HG03565 (cell line): ENCODE data around the gene LAIR1.
"Not testable (repeated sequence)": the region's sequence is repeated elsewhere in the genome, so short reads cannot be mapped to it uniquely, and the experiment has no call there.

ENCODE experiments used
- ATAC-seq: cut with Tn5 transposase; IDR thresholded peaks from one replicate; pipeline ENCODE4 v1.9.1; 2021; ENCODE audit warnings: mild to moderate bottlenecking, moderate library complexity; ENCODE audit not compliant: unreplicated experiment

LAIR1 gene

GRCh38 chr19:54376610-54377285 lies 12.0 kb upstream of the LAIR1 start:
- ATAC-seq = no peak

GRCh38 chr19:54375181-54375938 lies 10.6 kb upstream of the LAIR1 start:
- ATAC-seq = not testable (repeated sequence)

DNA sequence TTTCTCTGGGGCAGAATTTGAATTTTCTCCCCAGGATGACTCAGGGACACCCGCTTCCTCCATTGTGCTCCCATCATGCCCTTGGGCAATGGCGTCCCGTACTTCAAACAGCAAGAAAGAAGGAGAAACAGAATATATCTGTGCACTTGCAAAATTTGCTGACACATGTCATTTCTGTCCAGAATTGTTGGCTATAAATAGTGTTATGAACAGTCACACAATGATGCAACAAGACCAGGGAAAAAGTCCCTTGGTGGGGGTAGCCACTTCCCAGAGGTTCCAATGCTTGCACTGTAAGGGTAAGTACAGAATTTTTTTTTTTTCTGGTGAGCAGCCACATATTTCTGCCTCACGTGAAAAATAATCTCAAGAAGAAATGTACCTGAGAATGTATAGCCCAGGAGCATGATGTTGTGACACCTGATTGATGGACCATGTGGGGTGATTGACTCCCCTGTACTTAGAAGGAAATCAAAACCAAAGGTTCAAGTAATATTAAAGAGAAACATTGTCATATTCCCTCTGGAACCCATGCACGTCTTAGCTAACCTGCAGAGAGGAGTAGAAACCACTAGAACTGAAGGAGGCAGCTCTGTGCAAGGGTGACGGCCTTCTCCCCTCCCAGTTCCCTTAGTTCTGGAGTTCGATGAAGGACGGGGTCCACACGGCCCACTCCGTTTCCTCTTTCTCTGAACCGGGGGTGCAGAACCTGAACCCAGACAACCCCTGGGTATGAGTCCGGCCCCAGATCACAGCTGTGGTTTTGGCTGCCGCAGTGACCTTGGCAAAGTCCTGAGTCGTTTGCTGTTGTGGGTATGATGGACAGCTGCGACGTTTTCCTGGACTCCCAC lies 9.3 kb upstream of the LAIR1 start:
- ATAC-seq = no peak

- ATAC-seq = not testable (repeated sequence)
Observed at GRCh38 chr19:54371453-54371852, 6.7 kb upstream of the LAIR1 start.

GRCh38 chr19:54370434-54370796 lies 5.7 kb upstream of the LAIR1 start:
- not testable (repeated sequence) for ATAC-seq

DNA sequence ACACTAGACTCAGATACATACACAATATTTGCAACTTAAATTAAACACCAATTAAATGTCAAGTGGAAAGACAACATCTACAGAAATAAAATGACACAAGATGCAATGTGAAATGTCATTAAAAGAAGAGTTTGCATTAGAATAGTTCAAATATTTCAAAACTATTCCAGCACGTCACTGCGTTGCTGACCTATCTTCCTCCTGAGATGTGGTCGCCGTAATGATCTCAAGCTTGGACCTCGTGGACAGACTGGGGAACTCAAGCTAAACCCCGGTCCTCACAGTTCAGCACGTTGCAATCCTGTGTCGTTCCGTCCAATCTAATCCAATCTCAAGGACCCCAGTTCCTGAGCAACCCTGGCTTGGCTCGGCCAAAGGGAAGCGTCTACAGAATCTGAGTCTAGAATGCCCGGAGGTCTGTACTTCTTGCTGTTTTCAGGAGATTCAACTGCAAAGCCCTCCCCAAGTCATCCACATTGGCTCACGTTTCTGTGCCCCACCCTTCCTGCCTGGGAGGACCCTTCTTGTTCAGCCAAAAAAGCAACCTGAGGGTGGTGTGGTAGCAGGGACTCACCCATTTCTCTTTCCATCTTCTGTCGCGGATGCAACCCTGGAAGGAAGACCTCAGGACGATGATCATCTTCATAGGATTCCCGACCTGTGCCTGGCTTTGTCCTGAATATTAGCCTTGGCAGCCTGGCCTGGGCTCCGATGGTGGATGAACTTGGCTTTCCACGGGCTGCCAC lies 5.1 kb upstream of the LAIR1 start:
- ATAC-seq = not testable (repeated sequence)

GRCh38 chr19:54369082-54369687 lies 4.5 kb upstream of the LAIR1 start:
- no peak for ATAC-seq

DNA sequence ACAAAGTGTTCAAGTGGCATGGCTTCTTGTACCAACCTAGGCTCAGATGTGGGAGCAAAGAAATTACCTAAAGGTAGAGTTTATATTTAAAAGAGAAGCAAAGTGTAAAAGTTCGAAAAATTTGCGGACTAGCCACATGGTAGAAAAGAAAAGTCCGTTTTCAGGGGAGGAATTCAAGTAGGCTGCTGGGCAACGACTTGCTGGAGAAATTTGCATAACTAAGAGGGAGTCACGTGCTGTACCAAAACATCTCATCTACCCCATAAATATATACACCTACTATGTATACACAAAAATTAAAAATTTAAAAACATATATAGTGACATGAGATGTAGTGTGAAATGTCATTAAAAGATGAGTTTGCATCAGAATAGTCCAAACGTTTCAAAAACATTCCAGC lies 2.1 kb upstream of the LAIR1 start:
- no peak for ATAC-seq

DNA sequence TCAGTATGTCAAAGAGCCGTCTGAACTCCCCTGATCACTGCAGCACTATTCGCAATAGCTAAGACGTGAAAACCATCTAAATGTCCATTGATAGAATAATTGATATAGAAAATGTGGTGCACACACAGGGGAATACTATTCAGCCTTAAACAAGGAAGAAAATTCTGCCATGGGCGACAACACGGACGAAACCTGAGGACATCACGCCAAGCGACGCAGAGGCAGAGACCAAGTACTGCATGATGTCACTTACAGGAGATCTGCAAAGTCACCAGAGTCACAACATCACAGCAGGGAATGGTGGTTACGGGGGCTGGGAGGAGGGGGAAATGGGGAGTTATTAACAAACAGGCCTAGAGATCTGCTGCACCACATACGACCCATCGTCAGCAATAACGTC lies 1.1 kb upstream of the LAIR1 start:
- ATAC-seq = not testable (repeated sequence)

DNA sequence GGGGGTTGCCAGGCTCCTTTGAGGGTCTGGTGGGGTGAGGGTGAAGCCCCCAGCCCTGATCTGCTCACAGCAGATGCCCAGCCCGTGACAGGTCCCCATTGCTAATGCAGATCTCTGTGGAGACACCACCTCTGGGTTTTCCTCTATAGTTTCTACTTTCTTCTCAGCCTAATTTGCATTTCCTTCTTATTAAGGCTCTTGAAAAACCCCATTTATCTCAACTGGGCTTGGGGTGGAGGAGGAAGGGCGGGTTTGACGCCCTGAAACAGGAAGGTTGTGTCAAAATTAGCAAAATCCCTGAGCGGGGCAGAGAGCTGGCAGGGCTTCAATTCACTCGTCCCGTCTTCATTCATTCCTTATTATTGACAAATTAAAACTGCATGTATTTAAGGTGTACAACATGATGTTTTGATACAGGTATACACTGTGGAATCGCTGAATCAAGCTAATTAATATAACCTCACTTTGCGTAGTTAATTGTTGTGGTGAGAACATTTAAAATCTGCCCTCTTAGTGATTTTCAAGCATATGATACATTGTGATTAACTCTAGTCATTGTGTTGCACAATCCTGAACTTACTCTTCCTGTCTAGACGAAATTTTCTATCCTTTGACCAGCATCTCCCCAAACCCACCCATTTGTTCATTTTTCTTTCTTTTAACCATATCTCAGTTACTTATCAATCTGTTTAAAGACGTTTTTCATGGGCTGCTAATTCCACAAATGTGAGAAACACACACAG lies 2.9 kb downstream of the LAIR1 start:
- ATAC-seq = not testable (repeated sequence)

GRCh38 chr19:54359149-54359820 lies 5.4 kb downstream of the LAIR1 start:
- peak; percentile 60 for ATAC-seq

DNA sequence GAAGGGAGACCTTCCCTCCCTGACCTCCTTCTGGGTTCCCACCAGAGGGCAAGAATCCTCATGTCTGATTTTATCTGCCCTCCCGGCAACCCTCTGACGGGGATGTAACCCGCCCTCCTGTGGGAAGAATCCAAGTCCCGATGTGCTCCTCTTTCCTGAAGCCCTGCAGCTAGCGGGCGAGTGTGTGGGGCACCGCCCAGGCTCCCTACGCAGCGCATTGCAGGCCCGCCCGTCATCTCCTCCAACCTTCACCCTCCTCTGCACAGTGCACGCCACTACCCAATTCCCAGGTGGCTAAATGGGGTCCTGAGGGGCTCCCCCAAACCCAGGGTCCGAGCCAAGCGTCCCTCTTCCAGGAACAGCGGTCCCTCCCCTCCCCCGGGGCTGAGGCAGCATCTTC lies 7.3 kb downstream of the LAIR1 start:
- ATAC-seq = no peak

DNA sequence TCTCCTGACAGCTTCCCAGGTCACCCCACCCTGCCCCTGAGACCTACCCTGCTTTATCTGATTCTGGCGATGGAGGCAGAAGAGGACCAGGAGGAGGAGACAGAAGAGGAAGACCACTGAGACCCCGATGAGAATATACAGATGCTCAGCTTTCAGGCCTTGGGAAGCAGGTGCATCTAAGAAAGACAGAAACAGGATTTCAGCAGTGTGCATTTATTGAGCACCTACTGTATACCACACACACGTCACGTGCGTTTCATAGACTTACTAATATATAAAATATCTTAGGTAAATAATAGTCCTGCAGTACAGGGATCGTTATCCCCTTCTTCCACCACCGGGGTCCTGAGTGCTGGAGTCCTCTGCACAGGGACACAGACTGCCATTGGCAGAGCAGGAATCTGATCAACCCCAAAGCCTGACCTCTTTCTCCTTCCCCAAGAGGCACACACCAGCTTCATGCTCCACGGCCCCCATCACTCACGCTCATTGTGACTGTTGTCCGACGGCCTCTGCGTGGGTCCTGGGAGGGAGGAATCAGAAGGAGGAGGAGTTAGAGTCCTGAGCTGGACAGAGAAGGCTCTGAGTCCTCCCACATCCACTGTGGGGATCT lies 8.2 kb downstream of the LAIR1 start:
- no peak for ATAC-seq

GRCh38 chr19:54355675-54356074 lies 9.1 kb downstream of the LAIR1 start:
- ATAC-seq = no peak

DNA sequence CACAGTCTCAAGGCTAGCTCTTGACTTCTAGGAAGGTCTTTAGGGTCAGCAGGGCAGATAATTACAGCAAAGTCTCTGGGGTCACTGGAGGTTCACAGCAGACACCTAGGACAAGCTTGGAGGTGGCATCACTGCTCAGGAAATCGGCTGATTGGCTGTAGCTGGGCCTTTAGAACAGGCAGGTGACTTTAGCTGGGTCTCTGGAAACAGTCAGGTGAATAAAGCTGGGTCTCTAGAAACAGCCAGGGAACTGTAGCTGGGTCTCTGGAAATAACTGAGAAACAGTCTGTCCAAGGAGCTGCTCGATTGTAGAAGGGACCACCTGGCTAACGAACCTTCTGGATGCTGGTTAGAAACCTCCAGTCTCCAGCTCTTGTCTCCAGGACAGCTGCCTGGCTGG lies 10.0 kb downstream of the LAIR1 start:
- no peak for ATAC-seq

- no peak for ATAC-seq
Observed at GRCh38 chr19:54352546-54352945, 12.2 kb downstream of the LAIR1 start.

DNA sequence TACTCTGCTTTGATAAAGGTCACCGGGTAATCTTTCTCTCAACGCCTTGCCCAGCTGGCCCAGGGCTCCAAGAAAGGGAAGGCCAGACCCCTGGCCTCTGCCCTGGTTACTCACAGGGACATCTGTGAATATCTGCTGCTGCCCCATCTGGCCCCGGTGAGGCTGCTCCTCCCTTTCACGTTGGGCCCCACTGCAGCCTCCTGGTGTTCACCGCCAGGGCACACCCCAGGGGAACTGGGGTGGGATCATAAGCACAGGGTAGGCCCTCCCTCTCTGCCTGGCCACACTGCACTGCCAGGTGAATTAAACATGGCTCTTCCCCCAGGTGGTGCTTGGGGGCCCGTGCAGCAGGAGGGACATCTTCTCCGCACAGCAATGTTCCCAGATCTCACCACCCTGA lies 12.7 kb downstream of the LAIR1 start:
- no peak for ATAC-seq

DNA sequence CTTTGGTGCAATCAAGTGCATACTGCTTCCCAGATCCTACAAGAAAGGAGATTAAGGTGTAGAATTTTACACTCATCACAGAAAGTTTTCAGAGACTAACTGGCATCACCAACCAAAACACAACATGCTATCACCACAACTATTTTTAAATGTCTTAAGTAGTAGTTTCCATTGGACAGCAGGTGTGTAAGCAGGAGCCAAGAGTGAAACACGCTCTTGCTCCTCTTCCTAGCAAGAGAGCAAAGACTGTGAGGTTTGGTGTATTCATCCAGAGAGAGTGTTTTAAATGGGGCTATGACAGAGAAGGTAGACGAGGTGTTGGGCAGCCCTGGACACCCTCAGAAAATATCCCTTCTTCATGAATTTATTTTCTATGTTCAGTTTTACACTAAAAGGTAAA lies 13.3 kb downstream of the LAIR1 start:
- no peak for ATAC-seq

- ATAC-seq = no peak
Observed at GRCh38 chr19:54345938-54346386, 18.8 kb downstream of the LAIR1 start.
